ENCODE measurements around the gene CPT1A. TPM values are rescaled to one million over a fixed set of nuclear protein-coding genes. Genes with fewer than 3 reads are reported as not detected.
A peak's percentile ranks its signal among the peaks of the same experiment; 100 is the strongest.

Gene CPT1A
- polyA plus RNA-seq, 1 donor (not counting 4 experiments of a cell fraction or from before 2014, with no cell fraction given): 12.9 TPM

- H3K36me3 ChIP-seq (ENCODE audit: control insufficient read depth in 2 of 2, extremely low read depth in 1 of 2, insufficient read depth in 2 of 2, low read length in 2 of 2): peaks cover 0 to 8% of the 10 kb centered on the region in 2 experiments
- H3K9me3 ChIP-seq (ENCODE audit: control insufficient read depth, low read depth, low read length): no peaks in the 10 kb centered on the region
- no peak overlapping the region for H3K4me2 ChIP-seq (ENCODE audit: control insufficient read depth, extremely low read depth, insufficient read depth, low read depth, low read length)
- no peaks in the 10 kb centered on the region for H4K20me1 ChIP-seq (ENCODE audit: control insufficient read depth, extremely low read depth, insufficient read depth, low read length)
- no peak overlapping the region for H3K4me3 ChIP-seq (ENCODE audit: control insufficient read depth in 2 of 3, extremely low read depth in 1 of 3, insufficient read depth in 2 of 3, low read depth in 1 of 3, low read length in 3 of 3)
- TF ChIP-seq CTCF (optimal IDR thresholded peaks at IDR 0.05 in 1 of 3, IDR thresholded peaks at IDR 0.05 in 1 of 3, conservative IDR thresholded peaks at IDR 0.05 in 1 of 3; ENCODE audit: extremely low read depth in 1 of 3, insufficient read depth in 2 of 3, low read length in 3 of 3) (no peak), EZH2 (IDR thresholded peaks at IDR 0.05; ENCODE audit: low read length) (no peak)
- DNase-seq (ENCODE audit: low read depth, low spot score) (no peak), FAIRE-seq (no peak)
- no peaks in the 10 kb centered on the region for H3K9me1 ChIP-seq (ENCODE audit: control insufficient read depth, extremely low read depth, insufficient read depth, low read length)
- H3K9ac ChIP-seq (ENCODE audit: control insufficient read depth, extremely low read depth, insufficient read depth, low read length): no peak overlapping the region
- H2AFZ ChIP-seq (ENCODE audit: control insufficient read depth, low read length): no peak overlapping the region
- H3K27ac ChIP-seq (ENCODE audit: control insufficient read depth, insufficient read depth, low read length): no peak overlapping the region
- H3K79me2 ChIP-seq (ENCODE audit: control insufficient read depth, insufficient read depth, low read length): no peaks in the 10 kb centered on the region
- dilution Hi-C loops (cut with MboI; ENCODE audit: extremely low pct_ligation_motif_present, low sequenced_read_pairs): no loop called here
- H3K4me1 ChIP-seq (ENCODE audit: control insufficient read depth, extremely low read depth, insufficient read depth, low read length): no peaks in the 10 kb centered on the region
- no peaks in the 10 kb centered on the region for H3K27me3 ChIP-seq (ENCODE audit: control insufficient read depth, extremely low read depth, insufficient read depth, low read length)
Measured at GRCh38 chr11:68764746-68765145, 77.0 kb downstream of the CPT1A start.

GRCh38 chr11:68763926-68764657, 77.6 kb downstream of the CPT1A start:
- no peaks in the 10 kb centered on the region for H3K9me3 ChIP-seq (ENCODE audit: control insufficient read depth, low read depth, low read length)
- no peaks in the 10 kb centered on the region for H4K20me1 ChIP-seq (ENCODE audit: control insufficient read depth, extremely low read depth, insufficient read depth, low read length)
- H2AFZ ChIP-seq (ENCODE audit: control insufficient read depth, low read length): no peak overlapping the region
- no peaks in the 10 kb centered on the region for H3K4me1 ChIP-seq (ENCODE audit: control insufficient read depth, extremely low read depth, insufficient read depth, low read length)
- H3K36me3 ChIP-seq (ENCODE audit: control insufficient read depth in 2 of 2, extremely low read depth in 1 of 2, insufficient read depth in 2 of 2, low read length in 2 of 2): peaks cover 0 to 8% of the 10 kb centered on the region in 2 experiments
- TF ChIP-seq EZH2 (IDR thresholded peaks at IDR 0.05; ENCODE audit: low read length) (no peak), CTCF (optimal IDR thresholded peaks at IDR 0.05 in 1 of 3, IDR thresholded peaks at IDR 0.05 in 1 of 3, conservative IDR thresholded peaks at IDR 0.05 in 1 of 3; ENCODE audit: extremely low read depth in 1 of 3, insufficient read depth in 2 of 3, low read length in 3 of 3) (peak in 1 of 3 experiments; percentile 30)
- H3K27me3 ChIP-seq (ENCODE audit: control insufficient read depth, extremely low read depth, insufficient read depth, low read length): no peaks in the 10 kb centered on the region
- no peak overlapping the region for H3K27ac ChIP-seq (ENCODE audit: control insufficient read depth, insufficient read depth, low read length)
- H3K9ac ChIP-seq (ENCODE audit: control insufficient read depth, extremely low read depth, insufficient read depth, low read length): no peak overlapping the region
- dilution Hi-C loops (cut with MboI; ENCODE audit: extremely low pct_ligation_motif_present, low sequenced_read_pairs): no loop called here
- H3K9me1 ChIP-seq (ENCODE audit: control insufficient read depth, extremely low read depth, insufficient read depth, low read length): no peaks in the 10 kb centered on the region
- H3K4me3 ChIP-seq (ENCODE audit: control insufficient read depth in 2 of 3, extremely low read depth in 1 of 3, insufficient read depth in 2 of 3, low read depth in 1 of 3, low read length in 3 of 3): no peak overlapping the region
- FAIRE-seq: no peak
- no peaks in the 10 kb centered on the region for H3K79me2 ChIP-seq (ENCODE audit: control insufficient read depth, insufficient read depth, low read length)
- no peak for DNase-seq (ENCODE audit: low read depth, low spot score)
- H3K4me2 ChIP-seq (ENCODE audit: control insufficient read depth, extremely low read depth, insufficient read depth, low read depth, low read length): no peak overlapping the region
